Osteocyte (in vitro differentiated cells): ENCODE data around the gene ATF7IP. TPM values are rescaled to one million over a fixed set of nuclear protein-coding genes. Genes with fewer than 3 reads are reported as not detected.

Experiments used
- DNase-seq: peaks from one replicate; pipeline ENCODE4 v3.0.0; 2021; ENCODE audit warnings: mixed read lengths; ENCODE audit not compliant: unreplicated experiment; ENCODE audit errors: extremely low spot score
- H3K27ac Mint-ChIP-seq: one replicate; pipeline ENCODE4 v1.8.0; 2021; ENCODE audit warnings: mild to moderate bottlenecking, mixed read lengths; ENCODE audit not compliant: unreplicated experiment
- H3K27me3 Mint-ChIP-seq: one replicate; pipeline ENCODE4 v1.8.0; 2021; ENCODE audit warnings: mixed read lengths; ENCODE audit not compliant: unreplicated experiment
- H3K36me3 Mint-ChIP-seq: one replicate; pipeline ENCODE4 v1.8.0; 2021; ENCODE audit warnings: mixed read lengths; ENCODE audit not compliant: unreplicated experiment
- H3K4me1 Mint-ChIP-seq: one replicate; pipeline ENCODE4 v1.8.0; 2021; ENCODE audit warnings: mixed read lengths; ENCODE audit not compliant: unreplicated experiment
- H3K4me3 Mint-ChIP-seq: one replicate; pipeline ENCODE4 v1.8.0; 2021; ENCODE audit warnings: mild to moderate bottlenecking, moderate library complexity, mixed read lengths; ENCODE audit not compliant: unreplicated experiment
- H3K9me3 Mint-ChIP-seq: one replicate; pipeline ENCODE4 v1.8.0; 2021; ENCODE audit warnings: mixed read lengths; ENCODE audit not compliant: unreplicated experiment
- CTCF ChIP-seq: fragments of 200-600 bp; sonication (generic); IDR thresholded peaks from 2 replicates; pipeline ENCODE4 v1.5.0; 2021; ENCODE audit warnings: antibody characterized with exemption, mild to moderate bottlenecking, moderate library complexity
- total RNA-seq: library from RNA; stranded (reverse); gene quantifications from 2 replicates; pipeline ENCODE4 v1.2.1, GENCODE V29; 2021

ATF7IP gene
- total RNA-seq, 1 donor from 2014 or later = 71.1 TPM

- no peak for TF ChIP-seq CTCF
- H3K9me3 Mint-ChIP-seq = peaks cover 34% of the 10 kb centered on the region
- no peaks in the 10 kb centered on the region for H3K27me3 Mint-ChIP-seq
- no peak for DNase-seq
- peaks cover 60% of the 10 kb centered on the region for H3K36me3 Mint-ChIP-seq
- no peak overlapping the region for H3K27ac Mint-ChIP-seq
- no peak overlapping the region for H3K4me3 Mint-ChIP-seq
- H3K4me1 Mint-ChIP-seq = peaks cover 2% of the 10 kb centered on the region
These were observed 59.1 kb downstream of the ATF7IP start for GRCh38 chr12:14424545-14424944.

- Mint-ChIP-seq H3K4me1 (peaks cover 2% of the 10 kb centered on the region), H3K9me3 (peaks cover 34% of the 10 kb centered on the region), H3K27ac (no peak overlapping the region), H3K4me3 (no peak overlapping the region), H3K27me3 (no peaks in the 10 kb centered on the region), H3K36me3 (peaks cover 58% of the 10 kb centered on the region)
- no peak for TF ChIP-seq CTCF
- no peak for DNase-seq
These were observed 61.3 kb downstream of the ATF7IP start for GRCh38 chr12:14426792-14427191.

GRCh38 chr12:14427929-14428328 lies 62.4 kb downstream of the ATF7IP start:
- no peak overlapping the region for H3K4me3 Mint-ChIP-seq
- TF ChIP-seq CTCF = no peak
- H3K9me3 Mint-ChIP-seq = peaks cover 26% of the 10 kb centered on the region
- no peak overlapping the region for H3K27ac Mint-ChIP-seq
- peaks cover 49% of the 10 kb centered on the region for H3K36me3 Mint-ChIP-seq
- no peak for DNase-seq
- H3K4me1 Mint-ChIP-seq = peaks cover 5% of the 10 kb centered on the region
- H3K27me3 Mint-ChIP-seq = no peaks in the 10 kb centered on the region

GRCh38 chr12:14430394-14430986 lies 65.0 kb downstream of the ATF7IP start:
- Mint-ChIP-seq H3K4me1 (peaks cover 7% of the 10 kb centered on the region), H3K36me3 (peaks cover 28% of the 10 kb centered on the region), H3K4me3 (no peak overlapping the region), H3K9me3 (peaks cover 13% of the 10 kb centered on the region), H3K27ac (no peak overlapping the region), H3K27me3 (no peaks in the 10 kb centered on the region)
- no peak for TF ChIP-seq CTCF
- no peak for DNase-seq

GRCh38 chr12:14431975-14432374 lies 66.5 kb downstream of the ATF7IP start:
- no peak for TF ChIP-seq CTCF
- peaks cover 13% of the 10 kb centered on the region for H3K9me3 Mint-ChIP-seq
- H3K27ac Mint-ChIP-seq = no peak overlapping the region
- no peak for DNase-seq
- peaks cover 29% of the 10 kb centered on the region for H3K36me3 Mint-ChIP-seq
- H3K27me3 Mint-ChIP-seq = no peaks in the 10 kb centered on the region
- H3K4me3 Mint-ChIP-seq = no peak overlapping the region
- H3K4me1 Mint-ChIP-seq = peaks cover 7% of the 10 kb centered on the region
